Effector memory CD8-positive, alpha-beta T cell (primary cell): ENCODE results near the gene CHST13.
A peak's percentile ranks its signal among the peaks of the same experiment; 100 is the strongest.

Experiments
- ATAC-seq: fragments of 150-1000 bp; cut with Tn5 transposase; replicated peaks from 2 replicates; pipeline ENCODE4 v1.10.0; 2021; ENCODE audit warnings: mild to moderate bottlenecking, moderate library complexity
- DNase-seq, 3 experiments: peaks; one replicate each; pipeline ENCODE4 v3.0.0; 2021
- H3K27ac Mint-ChIP-seq, 2 donors: one replicate each; pipeline ENCODE4 v1.8.0; 2022; ENCODE audit warnings: mild to moderate bottlenecking in 2 of 2, mixed read lengths in 2 of 2, moderate library complexity in 2 of 2
- H3K27me3 Mint-ChIP-seq, 2 donors: one replicate each; pipeline ENCODE4 v1.8.0; 2022; ENCODE audit warnings: mixed read lengths in 2 of 2
- H3K36me3 Mint-ChIP-seq: one replicate; pipeline ENCODE4 v1.8.0; 2022; ENCODE audit warnings: mild to moderate bottlenecking, moderate library complexity, mixed read lengths; ENCODE audit not compliant: insufficient read depth
- H3K4me1 Mint-ChIP-seq, 2 donors: one replicate each; pipeline ENCODE4 v1.8.0; 2022; ENCODE audit warnings: low read depth in 2 of 2, mixed read lengths in 2 of 2
- H3K4me3 Mint-ChIP-seq, 2 donors: one replicate each; pipeline ENCODE4 v1.8.0; 2022; ENCODE audit warnings: mild to moderate bottlenecking in 2 of 2, mixed read lengths in 2 of 2, moderate library complexity in 2 of 2
- H3K9me3 Mint-ChIP-seq, 2 donors: one replicate each; pipeline ENCODE4 v1.8.0; 2022; ENCODE audit warnings: mixed read lengths in 2 of 2
- total RNA-seq, 9 experiments: gene quantifications; one replicate each; lab custom pipeline; 2026; lab: John Stamatoyannopoulos, UW

CHST13 gene, protein sequence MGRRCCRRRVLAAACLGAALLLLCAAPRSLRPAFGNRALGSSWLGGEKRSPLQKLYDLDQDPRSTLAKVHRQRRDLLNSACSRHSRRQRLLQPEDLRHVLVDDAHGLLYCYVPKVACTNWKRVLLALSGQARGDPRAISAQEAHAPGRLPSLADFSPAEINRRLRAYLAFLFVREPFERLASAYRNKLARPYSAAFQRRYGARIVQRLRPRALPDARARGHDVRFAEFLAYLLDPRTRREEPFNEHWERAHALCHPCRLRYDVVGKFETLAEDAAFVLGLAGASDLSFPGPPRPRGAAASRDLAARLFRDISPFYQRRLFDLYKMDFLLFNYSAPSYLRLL
- total RNA-seq = 0 reads per million in 9 experiments

DNA sequence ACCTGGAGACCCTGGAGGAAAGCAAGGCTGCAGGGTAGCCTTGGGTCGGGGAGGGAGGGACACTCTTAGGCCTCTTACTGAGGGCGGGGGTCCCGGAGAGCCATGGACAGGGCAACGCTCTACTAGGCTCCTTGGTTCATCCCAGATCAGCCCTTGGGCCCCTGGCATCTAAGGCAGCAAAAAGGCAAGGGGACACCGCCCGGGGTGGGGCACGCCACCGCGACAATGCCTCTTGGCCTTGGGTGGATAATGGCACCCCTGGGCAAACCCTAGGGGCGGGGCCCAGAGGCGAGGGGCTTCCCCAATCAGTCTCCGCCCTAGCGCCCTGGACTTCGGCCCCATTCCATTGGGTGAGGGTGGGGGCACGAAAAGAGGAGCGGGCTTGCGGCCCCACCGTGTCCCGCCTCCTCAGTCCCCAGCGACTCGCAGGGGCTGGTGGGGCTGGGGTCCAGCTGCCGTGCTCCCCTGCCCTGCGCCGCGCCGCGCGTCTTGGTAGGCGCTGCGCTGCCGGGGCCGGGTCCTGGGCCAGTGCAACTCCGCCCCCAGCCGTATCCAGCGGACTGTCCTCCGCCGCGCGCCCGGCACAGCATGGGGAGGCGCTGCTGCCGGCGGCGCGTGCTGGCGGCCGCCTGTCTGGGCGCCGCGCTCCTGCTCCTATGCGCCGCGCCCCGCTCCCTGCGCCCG lies at the start of gene CHST13:
Gene CHST13 (plus strand): TSS at position 411 of the 684 bp plus-strand sequence. CDS start 178 bp downstream, at position 589.
- no peak within 1 kb of the TSS for H3K27ac Mint-ChIP-seq
- H3K4me1 Mint-ChIP-seq = peaks cover 0 to 6% of the 10 kb centered on the region in 2 donors
- no peaks in the 10 kb centered on the region for H3K36me3 Mint-ChIP-seq
- H3K9me3 Mint-ChIP-seq = no peaks in the 10 kb centered on the region
- ATAC-seq (no peak), DNase-seq (no peak)
- peaks cover 16 to 37% of the 10 kb centered on the region in 2 donors for H3K27me3 Mint-ChIP-seq
- no peak within 1 kb of the TSS for H3K4me3 Mint-ChIP-seq

DNA sequence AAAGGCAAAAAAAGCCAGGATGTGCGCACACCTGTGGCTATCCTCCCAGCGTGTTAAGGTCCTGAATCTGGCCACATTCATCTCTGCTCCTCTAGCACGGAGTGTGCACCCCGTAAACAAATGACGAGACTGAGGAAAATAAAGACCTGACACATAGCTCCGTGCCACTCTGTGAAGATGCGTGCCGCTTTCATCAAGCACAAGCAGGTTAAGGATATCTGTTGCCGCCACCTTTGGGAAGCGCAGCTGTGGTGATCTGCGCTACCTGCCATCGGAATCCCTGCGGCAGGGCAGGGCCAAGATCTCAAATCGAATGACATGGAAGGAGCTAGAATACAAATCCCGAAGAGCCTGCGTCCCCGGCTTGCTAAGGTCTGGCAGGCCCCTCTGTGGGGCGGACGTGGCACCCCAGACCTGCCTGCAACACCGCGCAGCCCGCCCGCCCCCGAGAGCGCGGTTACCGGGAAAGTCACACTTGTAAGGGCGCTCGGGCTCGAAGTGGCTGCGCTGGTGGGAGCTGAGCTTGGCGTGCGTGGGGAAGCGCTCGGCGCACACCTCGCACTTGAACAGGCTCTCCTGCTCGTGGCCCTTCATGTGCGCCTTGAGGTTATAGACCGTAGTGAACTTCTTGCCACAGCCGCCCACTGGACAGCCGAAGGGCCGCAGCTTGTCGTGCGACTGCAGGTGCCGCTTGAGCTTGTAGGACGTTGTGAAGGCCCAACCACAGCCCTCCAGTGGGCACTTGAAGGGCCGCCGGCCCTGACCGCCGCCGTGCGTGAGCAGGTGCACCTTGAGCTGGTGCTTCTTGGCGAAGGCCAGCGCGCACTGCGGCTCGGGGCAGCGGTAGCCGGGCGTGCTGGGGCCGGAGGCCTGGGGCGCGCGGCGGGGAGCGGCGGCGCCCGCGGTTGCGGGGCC lies 49.2 kb upstream of the CHST13 start:
- H3K4me1 Mint-ChIP-seq = peaks cover 35% of the 10 kb centered on the region in 2 donors
- DNase-seq (peak in 2 of 3 experiments; percentile 9 to 10), ATAC-seq (peak; percentile 4)
- no peaks in the 10 kb centered on the region for H3K9me3 Mint-ChIP-seq
- H3K4me3 Mint-ChIP-seq = peak overlapping the region; percentile 68 to 76
- H3K36me3 Mint-ChIP-seq = peaks cover 53% of the 10 kb centered on the region
- no peaks in the 10 kb centered on the region for H3K27me3 Mint-ChIP-seq
- peak overlapping the region; percentile 78 to 86 for H3K27ac Mint-ChIP-seq

DNA sequence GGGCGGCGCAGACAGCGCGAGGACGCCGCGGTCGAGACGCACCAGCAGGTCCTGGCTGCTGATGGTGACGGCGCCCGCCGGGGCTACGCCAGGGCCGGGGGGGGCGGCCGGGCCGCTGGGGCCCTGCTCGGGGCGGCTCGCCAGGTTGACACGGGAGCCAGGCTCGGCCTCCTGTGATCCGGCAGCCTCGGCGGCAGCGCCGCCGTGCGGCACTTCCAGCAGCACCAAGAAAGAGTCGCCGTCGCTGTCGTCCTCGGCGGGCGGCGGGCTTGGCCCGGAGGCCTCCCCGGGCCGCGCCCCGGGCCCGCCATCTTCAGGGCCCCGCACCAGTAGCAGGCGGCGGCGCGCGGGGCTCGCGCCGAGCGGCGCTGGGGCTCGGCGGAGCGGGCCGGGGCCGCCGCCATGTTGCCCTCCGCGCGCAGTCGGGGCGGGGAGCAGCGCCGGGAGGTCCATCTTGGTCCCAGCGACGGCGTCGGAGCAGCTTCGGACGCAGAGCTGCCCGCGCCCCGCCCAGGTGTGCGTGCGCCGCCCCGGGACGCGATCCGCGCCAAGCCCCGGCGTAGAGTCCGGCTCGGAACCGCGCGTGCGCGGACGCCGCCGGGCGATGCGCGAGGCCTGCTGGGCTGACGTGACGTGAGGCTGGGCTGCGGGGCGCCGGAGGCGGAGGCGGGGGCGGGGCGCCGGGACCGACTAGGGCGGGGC lies 48.4 kb upstream of the CHST13 start, which contains the start of gene ZXDC:
Gene ZXDC (minus strand): TSS at position 479 of the 702 bp plus-strand sequence. CDS start 26 bp downstream, at position 453.
- H3K36me3 Mint-ChIP-seq = peaks cover 48% of the 10 kb centered on the region
- H3K27ac Mint-ChIP-seq = peak within 1 kb of the TSS; percentile 78 to 86
- ATAC-seq (peak; percentile 77), DNase-seq (peak; percentile 81 to 86 (median 83))
- peaks cover 31% of the 10 kb centered on the region in 2 donors for H3K4me1 Mint-ChIP-seq
- no peaks in the 10 kb centered on the region for H3K9me3 Mint-ChIP-seq
- H3K27me3 Mint-ChIP-seq = no peaks in the 10 kb centered on the region
- peak within 1 kb of the TSS; percentile 68 to 76 for H3K4me3 Mint-ChIP-seq

DNA sequence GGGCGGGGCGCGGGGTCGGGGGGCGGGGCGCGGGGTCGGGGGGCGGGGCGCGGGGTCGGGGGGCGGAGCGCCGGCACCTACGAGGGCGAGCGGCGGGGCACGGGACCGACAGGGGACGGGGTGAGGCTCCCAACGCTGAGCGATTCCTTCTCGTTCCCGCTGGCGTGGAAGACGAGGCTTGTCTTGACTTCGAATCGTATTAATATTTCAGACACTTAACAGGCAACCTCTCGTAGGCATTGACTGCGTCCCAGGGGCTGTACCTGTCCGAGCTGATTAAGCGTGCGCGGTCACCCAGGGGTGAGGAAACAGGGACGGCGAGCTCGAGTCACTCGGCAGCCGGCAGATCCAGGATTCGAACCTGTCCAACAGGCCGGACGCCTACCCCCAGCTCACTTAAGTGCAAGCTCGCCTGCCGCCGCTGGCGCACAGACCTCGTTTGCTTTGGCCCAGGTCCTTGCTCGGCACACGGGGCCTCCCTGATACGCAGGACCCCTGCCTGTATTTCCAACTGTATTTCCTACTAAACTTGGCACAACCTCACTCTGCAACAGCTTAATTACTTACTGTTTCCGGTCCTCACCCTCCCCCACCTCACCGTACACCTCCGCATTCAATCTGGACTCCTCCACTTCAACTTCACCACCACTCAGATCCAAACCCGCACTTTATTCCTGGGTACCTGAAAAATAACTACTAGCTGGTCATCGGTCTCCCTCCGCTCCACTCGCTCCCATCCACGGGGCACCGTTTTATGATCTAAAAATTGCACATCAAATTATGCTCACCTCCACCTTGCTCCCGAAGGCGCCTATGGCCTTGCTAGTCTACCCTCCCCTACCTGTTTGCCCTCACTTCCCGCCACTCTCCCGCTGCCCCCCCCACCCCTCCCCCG lies 47.5 kb upstream of the CHST13 start:
- Mint-ChIP-seq H3K36me3 (peaks cover 40% of the 10 kb centered on the region), H3K9me3 (no peaks in the 10 kb centered on the region), H3K4me1 (peaks cover 31% of the 10 kb centered on the region in 2 donors), H3K27ac (peak overlapping the region; percentile 56 to 65), H3K27me3 (no peaks in the 10 kb centered on the region), H3K4me3 (peak overlapping the region; percentile 68 to 76)
- ATAC-seq = peak; percentile 32
- peak in 1 of 3 experiments; percentile 56 for DNase-seq

DNA sequence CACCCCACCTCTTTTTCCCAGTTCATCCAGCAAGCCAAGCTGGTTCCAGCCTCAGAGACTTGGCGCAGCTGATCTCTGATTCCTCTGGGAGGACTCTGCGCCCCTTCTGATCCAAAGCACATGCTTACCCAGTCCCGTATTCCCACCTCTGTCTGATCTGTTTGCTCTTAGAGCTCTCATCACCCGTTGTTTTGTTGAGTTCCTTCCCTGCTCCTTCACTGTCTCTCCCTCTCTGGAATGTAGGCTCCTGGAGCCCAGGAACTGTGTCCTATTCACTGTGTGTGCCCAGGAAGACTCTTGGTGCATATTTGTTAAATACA lies 46.9 kb upstream of the CHST13 start:
- Mint-ChIP-seq H3K36me3 (peaks cover 34% of the 10 kb centered on the region), H3K4me1 (peaks cover 31% of the 10 kb centered on the region in 2 donors), H3K27ac (peak overlapping the region in 1 of 2 donors; percentile 56), H3K27me3 (no peaks in the 10 kb centered on the region), H3K9me3 (no peaks in the 10 kb centered on the region), H3K4me3 (peak overlapping the region; percentile 68 to 76)
- DNase-seq (no peak), ATAC-seq (no peak)

DNA sequence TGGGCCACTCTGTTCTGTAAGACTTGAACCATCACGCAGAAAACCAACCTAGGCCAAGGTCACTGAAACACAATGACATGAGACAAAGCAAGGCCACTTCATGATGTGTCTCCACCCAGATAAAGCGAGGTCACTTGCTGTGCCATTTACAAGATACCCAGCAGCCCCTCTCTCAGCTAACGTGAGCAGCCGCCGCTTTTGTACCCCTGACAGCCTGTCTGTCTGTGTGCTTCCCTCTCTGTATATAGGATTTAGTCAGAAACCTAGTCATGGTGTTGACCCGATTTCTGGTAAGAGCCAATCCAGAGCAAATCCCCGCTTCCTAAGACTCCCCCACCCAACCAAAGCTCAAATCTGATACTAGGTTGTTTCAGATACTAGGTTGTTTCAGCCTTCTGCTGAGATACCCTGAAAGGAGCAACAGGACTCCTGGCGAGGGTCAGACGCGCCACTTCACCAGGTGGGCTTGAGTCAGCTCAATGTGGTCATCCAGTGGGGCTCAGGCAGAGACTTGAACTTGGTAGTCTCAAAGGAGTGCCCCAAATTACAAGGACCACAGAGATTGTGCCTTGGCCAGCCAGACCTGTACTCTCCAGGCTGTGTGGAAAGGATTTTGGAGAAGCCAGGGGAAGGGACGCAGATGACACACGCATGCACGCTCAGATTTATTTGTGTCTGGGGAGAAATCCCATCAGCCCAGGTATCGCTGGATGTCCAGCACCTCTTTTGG lies 45.2 kb upstream of the CHST13 start:
- Mint-ChIP-seq H3K4me3 (no peak overlapping the region), H3K27ac (no peak overlapping the region)

DNA sequence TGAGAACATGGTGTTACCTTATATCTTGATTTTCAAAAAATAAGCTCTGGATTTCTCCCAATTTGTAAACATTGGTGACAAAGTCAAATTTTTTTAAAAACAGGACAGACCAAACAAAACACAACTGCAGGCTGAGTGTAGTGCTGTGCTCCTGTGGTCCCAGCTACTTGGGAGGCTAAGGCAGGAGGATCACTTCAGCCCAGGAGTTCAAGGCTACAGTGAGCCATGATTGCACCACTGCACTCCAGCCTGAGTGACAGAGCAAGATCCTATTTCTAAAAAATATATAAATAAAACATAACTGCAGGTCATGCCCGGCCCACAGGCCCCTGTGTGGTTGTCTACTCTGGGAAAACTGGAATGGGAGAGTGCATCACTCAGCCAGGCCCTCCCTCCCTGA lies 44.3 kb upstream of the CHST13 start:
- Mint-ChIP-seq H3K27me3 (no peaks in the 10 kb centered on the region), H3K27ac (no peak overlapping the region), H3K4me3 (no peak overlapping the region), H3K4me1 (peaks cover 6 to 7% of the 10 kb centered on the region in 2 donors), H3K36me3 (peaks cover 20% of the 10 kb centered on the region), H3K9me3 (no peaks in the 10 kb centered on the region)
- ATAC-seq (no peak), DNase-seq (no peak)

More for the DNA sequence above, 45.2 kb upstream of the CHST13 start:
- Mint-ChIP-seq H3K9me3 (no peaks in the 10 kb centered on the region), H3K4me1 (peaks cover 14 to 15% of the 10 kb centered on the region in 2 donors), H3K27me3 (no peaks in the 10 kb centered on the region), H3K36me3 (peaks cover 21% of the 10 kb centered on the region)
- DNase-seq (no peak), ATAC-seq (no peak)

DNA sequence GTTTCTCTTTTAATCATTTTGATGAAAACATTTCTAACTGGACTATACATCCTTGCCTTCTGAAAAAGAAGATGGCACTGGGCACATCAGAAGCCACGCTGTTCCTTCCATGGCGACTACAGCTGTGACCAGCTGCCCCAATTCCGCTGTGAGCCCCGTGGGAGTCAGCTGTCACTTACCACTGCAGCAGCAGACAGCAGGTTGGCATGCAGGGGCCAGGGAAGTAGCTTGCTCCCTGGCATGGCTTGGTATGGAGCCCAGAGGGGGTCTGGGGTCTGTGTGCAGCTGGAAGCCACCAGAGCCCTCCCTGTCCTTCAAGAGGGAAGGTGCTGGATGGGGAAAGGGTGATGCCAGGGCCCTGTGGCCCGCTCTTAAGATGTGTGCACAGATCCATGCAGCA lies 43.7 kb upstream of the CHST13 start:
- DNase-seq (no peak), ATAC-seq (no peak)
- Mint-ChIP-seq H3K9me3 (no peaks in the 10 kb centered on the region), H3K27ac (peak overlapping the region in 1 of 2 donors; percentile 25), H3K36me3 (peaks cover 20% of the 10 kb centered on the region), H3K4me3 (no peak overlapping the region), H3K27me3 (no peaks in the 10 kb centered on the region), H3K4me1 (peaks cover 4% of the 10 kb centered on the region in 2 donors)

DNA sequence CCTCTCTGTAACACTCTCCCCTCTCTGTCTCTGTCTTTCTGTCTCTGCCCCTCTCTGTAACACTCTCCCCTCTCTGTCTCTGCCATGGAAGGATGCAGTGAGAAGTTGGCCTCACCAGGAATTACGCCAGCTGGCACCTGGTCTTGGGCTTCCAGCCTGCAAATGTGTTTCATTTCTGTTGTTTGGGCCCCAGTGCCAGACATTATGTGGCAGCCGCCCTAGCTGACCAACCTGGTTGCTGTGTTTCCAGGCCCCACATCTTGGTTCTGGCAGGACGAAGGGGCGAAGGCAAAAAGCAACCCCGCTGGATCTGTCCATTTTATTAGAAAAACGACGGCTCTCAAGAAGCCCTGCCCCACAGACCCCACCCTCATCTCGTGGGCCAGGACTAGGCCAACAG lies 43.1 kb upstream of the CHST13 start:
- DNase-seq = no peak
- Mint-ChIP-seq H3K27ac (peak overlapping the region in 1 of 2 donors; percentile 25), H3K4me1 (peaks cover 4% of the 10 kb centered on the region in 2 donors), H3K9me3 (no peaks in the 10 kb centered on the region), H3K27me3 (no peaks in the 10 kb centered on the region), H3K36me3 (peaks cover 20% of the 10 kb centered on the region), H3K4me3 (no peak overlapping the region)
- ATAC-seq = no peak

DNA sequence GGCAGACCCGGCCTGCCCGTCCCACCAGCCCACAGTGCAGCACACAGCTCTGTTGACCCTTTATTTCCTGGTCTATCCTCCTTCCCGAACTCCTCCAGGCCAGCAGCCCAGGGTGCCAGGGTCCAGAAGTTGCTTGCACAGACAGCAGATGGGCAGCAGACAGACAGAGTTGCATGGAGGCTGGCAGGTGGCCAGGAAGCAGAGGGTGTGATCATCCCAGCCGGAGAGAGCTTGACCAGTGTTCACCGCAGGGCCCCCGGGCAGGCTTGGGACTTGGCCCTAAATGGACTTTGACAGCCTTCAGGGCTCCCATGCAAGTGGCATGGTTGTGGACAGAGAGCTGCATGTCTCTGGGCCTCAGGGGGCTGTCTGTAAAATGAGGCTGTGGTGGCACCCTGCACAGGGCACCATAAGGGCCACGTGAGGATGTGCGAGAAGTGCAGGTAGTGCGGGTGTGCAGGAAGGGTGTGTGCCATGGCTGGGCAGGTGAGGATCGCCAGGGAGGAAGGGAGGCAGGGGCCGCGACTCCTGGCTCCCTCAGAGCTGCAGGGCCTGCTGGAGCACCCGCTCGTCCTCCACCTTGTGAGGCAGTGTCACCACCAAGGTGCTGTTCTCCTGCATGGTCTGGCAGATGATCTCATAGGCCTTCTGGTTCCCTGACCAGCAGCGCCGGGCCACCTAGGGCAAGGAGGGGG lies 42.0 kb upstream of the CHST13 start:
- ATAC-seq = no peak
- peaks cover 5 to 6% of the 10 kb centered on the region in 2 donors for H3K4me1 Mint-ChIP-seq
- no peak for DNase-seq
- peaks cover 12% of the 10 kb centered on the region for H3K36me3 Mint-ChIP-seq
- no peaks in the 10 kb centered on the region for H3K27me3 Mint-ChIP-seq
- no peaks in the 10 kb centered on the region for H3K9me3 Mint-ChIP-seq
- H3K4me3 Mint-ChIP-seq = no peak overlapping the region
- no peak overlapping the region for H3K27ac Mint-ChIP-seq
